ENCODE data around the gene PLEKHG4B. TPM values are rescaled to one million over a fixed set of nuclear protein-coding genes. Genes with fewer than 3 reads are reported as not detected.
"Not testable (repeated sequence)": the region's sequence is repeated elsewhere in the genome, so short reads cannot be mapped to it uniquely, and the experiment has no call there.

PLEKHG4B gene
- under 1 TPM in 1 of 6 donors, not detected in 5; 0.03 TPM for polyA plus RNA-seq (ENCODE audit: low read depth in 6 of 6)

GRCh38 chr5:91556-92263 is at the start of gene PLEKHG4B:
Gene PLEKHG4B (plus strand): TSS chr5:92168. CDS start chr5:92232, 64 bp downstream.
- peak within 1 kb of the TSS in 1 of 6 donors; percentile 38 for H3K27ac Mint-ChIP-seq
- peaks cover 19 to 61% (median 61%) of the 10 kb centered on the region in 3 donors for H3K27me3 Mint-ChIP-seq
- ATAC-seq (ENCODE audit: low read depth in 2 of 2): peak; percentile 48 to 88
- H3K36me3 Mint-ChIP-seq: peaks cover 0 to 8% of the 10 kb centered on the region in 2 donors
- H3K9me3 Mint-ChIP-seq: no peaks in the 10 kb centered on the region
- H3K4me1 Mint-ChIP-seq: peaks cover 5 to 12% (median 11%) of the 10 kb centered on the region in 3 donors
- H3K4me3 Mint-ChIP-seq: peak within 1 kb of the TSS; percentile 57 to 81 (median 74)
- DNase-seq: peak; percentile 15

DNA sequence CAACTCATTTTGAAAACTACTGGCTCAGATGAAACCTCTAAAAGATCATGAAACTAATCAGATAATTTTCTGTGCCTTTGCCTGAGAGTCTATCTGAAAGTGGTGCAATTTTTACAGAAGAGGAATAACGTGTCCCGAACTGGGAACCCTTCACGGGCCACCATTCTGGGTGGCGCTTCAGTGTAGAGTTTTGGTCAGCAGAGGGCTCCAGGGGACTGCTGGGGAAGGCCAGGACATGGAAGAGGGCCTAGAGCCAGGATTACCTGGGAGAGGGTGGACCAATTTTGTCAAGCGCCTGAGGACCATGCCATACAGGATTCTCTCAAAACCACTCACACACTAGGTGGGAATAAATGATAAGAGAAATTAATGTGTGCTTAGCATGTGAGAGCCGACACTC is 49.7 kb upstream of the PLEKHG4B start:
- Mint-ChIP-seq H3K27ac (no peak overlapping the region), H3K27me3 (peaks cover 36 to 62% (median 46%) of the 10 kb centered on the region in 3 donors), H3K9me3 (no peaks in the 10 kb centered on the region), H3K36me3 (no peaks in the 10 kb centered on the region), H3K4me1 (no peaks in the 10 kb centered on the region), H3K4me3 (no peak overlapping the region)
- no peak for ATAC-seq (ENCODE audit: low read depth in 2 of 2)
- no peak for DNase-seq

DNA sequence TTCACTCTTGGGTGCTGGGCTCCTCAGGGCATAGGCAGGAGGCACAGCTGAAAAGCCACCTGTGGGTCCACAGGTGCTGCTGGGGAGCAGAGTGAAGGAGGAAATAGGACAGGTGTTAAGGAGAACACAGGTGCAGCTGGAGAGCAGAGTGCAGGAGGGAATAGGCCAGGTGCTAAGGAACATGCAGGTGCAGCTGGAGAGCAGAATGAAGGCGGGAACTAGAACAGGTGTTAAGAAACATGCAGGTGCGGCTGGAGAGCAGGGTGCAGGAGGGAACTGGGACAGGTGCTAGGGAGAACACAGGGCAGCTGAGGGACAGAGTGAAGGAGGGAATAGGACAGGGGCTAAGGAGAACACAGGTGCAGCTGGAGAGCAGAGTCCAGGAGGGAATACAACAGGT is 43.8 kb upstream of the PLEKHG4B start:
- Mint-ChIP-seq H3K27me3 (peaks cover 24 to 65% (median 54%) of the 10 kb centered on the region in 3 donors), H3K27ac (no peak overlapping the region), H3K36me3 (peaks cover 0 to 13% of the 10 kb centered on the region in 2 donors), H3K9me3 (peaks cover 1 to 11% (median 4%) of the 10 kb centered on the region in 7 donors), H3K4me1 (peaks cover 0 to 6% (median 0%) of the 10 kb centered on the region in 3 donors), H3K4me3 (peak overlapping the region in 1 of 8 donors; percentile 32)
- DNase-seq: no peak
- ATAC-seq (ENCODE audit: low read depth in 2 of 2): no peak

DNA sequence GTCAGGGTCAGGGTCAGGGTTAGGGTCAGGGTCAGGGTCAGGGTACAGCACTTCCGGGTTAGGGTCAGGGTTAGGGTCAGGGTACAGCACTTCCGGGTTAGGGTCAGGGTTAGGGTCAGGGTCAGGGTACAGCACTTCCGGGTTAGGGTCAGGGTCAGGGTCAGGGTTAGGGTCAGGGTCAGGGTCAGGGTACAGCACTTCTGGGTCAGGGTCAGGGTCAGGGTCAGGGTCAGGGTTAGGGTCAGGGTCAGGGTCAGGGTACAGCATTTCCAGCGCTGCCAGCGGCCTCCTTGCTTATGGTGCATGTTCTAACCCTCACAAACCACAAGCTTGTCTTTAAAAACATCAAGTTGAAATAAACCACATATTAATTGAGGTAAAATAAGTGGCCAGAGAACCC is 42.4 kb upstream of the PLEKHG4B start:
- peaks cover 24 to 72% (median 62%) of the 10 kb centered on the region in 3 donors for H3K27me3 Mint-ChIP-seq
- DNase-seq; ATAC-seq (ENCODE audit: low read depth in 2 of 2); H3K27ac Mint-ChIP-seq; H3K4me1 Mint-ChIP-seq; H3K4me3 Mint-ChIP-seq: not testable (repeated sequence)
- peaks cover 1 to 11% (median 4%) of the 10 kb centered on the region in 7 donors for H3K9me3 Mint-ChIP-seq
- H3K36me3 Mint-ChIP-seq: peaks cover 0 to 13% of the 10 kb centered on the region in 2 donors

GRCh38 chr5:49953-50544 is 41.9 kb upstream of the PLEKHG4B start:
- Mint-ChIP-seq H3K4me1 (peaks cover 0 to 8% (median 4%) of the 10 kb centered on the region in 3 donors), H3K36me3 (peaks cover 0 to 14% of the 10 kb centered on the region in 2 donors), H3K9me3 (peaks cover 1 to 11% (median 4%) of the 10 kb centered on the region in 7 donors), H3K4me3 (no peak overlapping the region), H3K27ac (no peak overlapping the region), H3K27me3 (peaks cover 22 to 76% (median 65%) of the 10 kb centered on the region in 3 donors)
- ATAC-seq (ENCODE audit: low read depth in 2 of 2): no peak
- no peak for DNase-seq

DNA sequence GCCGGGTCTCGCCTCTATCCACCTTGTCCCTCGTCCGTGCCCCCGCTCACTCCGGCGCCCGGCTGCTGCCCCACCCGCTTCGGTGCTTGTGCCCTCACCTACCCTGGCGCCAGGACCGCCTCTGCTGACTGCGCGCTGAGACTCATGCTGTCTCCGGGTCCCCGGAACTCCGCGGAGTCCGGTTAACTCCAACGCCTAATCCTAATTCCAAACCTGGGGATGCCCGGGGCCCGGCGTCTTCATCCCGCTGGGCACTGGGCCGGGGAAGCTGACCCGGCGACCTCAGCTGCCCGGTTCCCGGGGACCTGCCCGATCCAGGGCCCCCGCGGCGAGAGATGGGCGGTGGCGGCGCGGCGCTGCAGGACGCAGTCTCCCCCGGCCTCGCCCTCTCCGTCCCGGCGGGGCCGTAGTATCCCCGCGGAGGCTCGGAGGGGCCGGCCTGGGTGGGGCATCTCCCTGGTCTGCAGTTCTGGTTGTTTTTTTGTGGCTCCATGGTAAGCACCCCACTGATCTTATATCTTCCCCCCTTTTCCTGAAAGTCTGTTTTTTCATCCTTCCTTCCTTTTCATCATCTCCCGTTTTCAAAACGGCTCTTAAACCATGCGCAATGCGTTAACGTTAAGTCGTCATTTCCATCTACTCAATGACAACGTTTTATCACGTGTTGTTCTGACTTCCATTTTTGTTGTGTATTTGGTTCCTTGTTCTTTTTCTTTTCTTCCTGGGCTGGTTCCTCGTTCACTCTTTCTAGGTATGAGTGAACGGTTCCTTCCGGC is 41.1 kb upstream of the PLEKHG4B start:
- H3K36me3 Mint-ChIP-seq: peaks cover 0 to 20% of the 10 kb centered on the region in 2 donors
- ATAC-seq (ENCODE audit: low read depth in 2 of 2) (no peak), DNase-seq (no peak)
- peaks cover 1 to 11% (median 4%) of the 10 kb centered on the region in 7 donors for H3K9me3 Mint-ChIP-seq
- H3K4me3 Mint-ChIP-seq: no peak overlapping the region
- H3K4me1 Mint-ChIP-seq: peaks cover 0 to 8% (median 4%) of the 10 kb centered on the region in 3 donors
- no peak overlapping the region for H3K27ac Mint-ChIP-seq
- H3K27me3 Mint-ChIP-seq: peaks cover 19 to 76% (median 65%) of the 10 kb centered on the region in 3 donors

DNA sequence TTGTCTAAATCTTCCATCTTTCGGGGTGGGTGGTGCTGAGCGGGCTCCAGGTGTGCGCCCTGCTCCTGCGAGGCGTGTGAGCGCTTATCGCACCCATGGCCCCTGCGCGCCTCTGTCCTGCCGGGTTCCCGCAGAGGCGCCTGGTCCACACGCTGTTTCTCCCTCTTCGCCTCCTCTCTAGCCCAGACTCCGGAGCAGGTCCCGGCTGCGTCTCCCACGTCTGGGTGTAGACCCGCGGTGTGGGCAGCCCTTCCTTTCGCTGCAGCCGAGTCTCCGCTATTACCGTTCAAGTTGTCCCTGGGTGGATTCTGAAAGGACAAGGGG is 40.5 kb upstream of the PLEKHG4B start:
- Mint-ChIP-seq H3K27me3 (peaks cover 18 to 75% (median 67%) of the 10 kb centered on the region in 3 donors), H3K36me3 (peaks cover 0 to 20% of the 10 kb centered on the region in 2 donors), H3K9me3 (peaks cover 1 to 11% (median 6%) of the 10 kb centered on the region in 7 donors), H3K4me3 (no peak overlapping the region), H3K27ac (no peak overlapping the region), H3K4me1 (peaks cover 0 to 8% (median 4%) of the 10 kb centered on the region in 3 donors)
- DNase-seq (no peak), ATAC-seq (ENCODE audit: low read depth in 2 of 2) (no peak)

GRCh38 chr5:53381-54174 is 38.4 kb upstream of the PLEKHG4B start:
- H3K4me1 Mint-ChIP-seq: peaks cover 0 to 8% (median 4%) of the 10 kb centered on the region in 3 donors
- H3K27ac Mint-ChIP-seq: no peak overlapping the region
- H3K4me3 Mint-ChIP-seq: peak overlapping the region in 5 of 8 donors; percentile 37 to 64 (median 63)
- ATAC-seq (ENCODE audit: low read depth in 2 of 2): peak; percentile 42 to 53
- no peak for DNase-seq
- H3K27me3 Mint-ChIP-seq: peaks cover 17 to 74% (median 64%) of the 10 kb centered on the region in 3 donors
- peaks cover 1 to 15% (median 6%) of the 10 kb centered on the region in 7 donors for H3K9me3 Mint-ChIP-seq
- peaks cover 0 to 20% of the 10 kb centered on the region in 2 donors for H3K36me3 Mint-ChIP-seq

GRCh38 chr5:54175-54730 is 37.7 kb upstream of the PLEKHG4B start:
- H3K4me3 Mint-ChIP-seq: peak overlapping the region in 7 of 8 donors; percentile 26 to 64 (median 56)
- no peak for DNase-seq

DNA sequence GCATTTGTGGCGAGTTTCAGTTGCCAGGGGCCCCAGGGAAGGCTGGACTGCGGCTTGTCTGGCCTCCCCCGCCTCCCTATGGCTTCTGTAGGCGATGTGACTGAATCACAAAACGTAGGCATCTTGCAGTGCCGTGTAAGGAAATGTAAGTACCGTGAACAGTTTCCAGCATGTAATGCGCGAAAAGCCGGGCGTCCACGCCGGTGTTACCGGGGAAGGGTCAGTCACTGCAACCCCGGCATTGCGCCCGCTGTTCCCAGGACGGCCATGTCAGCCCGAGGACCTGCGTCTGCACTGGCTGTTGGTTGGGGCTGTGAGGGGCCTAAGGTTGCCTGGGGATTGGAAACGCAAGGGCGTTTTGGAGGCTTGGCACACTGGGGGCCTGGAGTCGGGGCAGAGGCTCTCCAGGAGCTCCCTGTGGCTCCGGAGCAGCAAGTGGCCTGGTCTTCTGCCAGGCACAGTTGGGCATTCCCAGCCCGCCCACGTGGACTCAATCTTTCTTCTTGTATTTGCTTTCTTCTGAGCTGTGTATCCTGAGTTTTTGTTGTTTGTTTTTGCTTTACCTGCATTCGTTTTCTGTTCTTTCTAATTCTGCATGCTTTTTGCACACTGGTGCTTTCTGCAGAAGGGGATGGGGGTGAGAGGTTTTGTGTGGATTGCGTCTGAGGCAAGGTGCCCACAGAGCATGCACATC is 36.9 kb upstream of the PLEKHG4B start:
- Mint-ChIP-seq H3K36me3 (peaks cover 0 to 20% of the 10 kb centered on the region in 2 donors), H3K4me3 (peak overlapping the region in 6 of 8 donors; percentile 11 to 64 (median 46)), H3K27ac (no peak overlapping the region), H3K27me3 (peaks cover 17 to 68% (median 57%) of the 10 kb centered on the region in 3 donors), H3K4me1 (peaks cover 0 to 8% (median 4%) of the 10 kb centered on the region in 3 donors), H3K9me3 (peaks cover 1 to 23% (median 10%) of the 10 kb centered on the region in 7 donors)
- no peak for DNase-seq
- no peak for ATAC-seq (ENCODE audit: low read depth in 2 of 2)

More at GRCh38 chr5:54175-54730, 37.7 kb upstream of the PLEKHG4B start:
- no peak for ATAC-seq (ENCODE audit: low read depth in 2 of 2)
- no peak overlapping the region for H3K27ac Mint-ChIP-seq
- H3K9me3 Mint-ChIP-seq: peaks cover 1 to 16% (median 6%) of the 10 kb centered on the region in 7 donors
- peaks cover 0 to 8% (median 4%) of the 10 kb centered on the region in 3 donors for H3K4me1 Mint-ChIP-seq
- peaks cover 17 to 71% (median 62%) of the 10 kb centered on the region in 3 donors for H3K27me3 Mint-ChIP-seq
- peaks cover 0 to 20% of the 10 kb centered on the region in 2 donors for H3K36me3 Mint-ChIP-seq

- peaks cover 2 to 24% (median 10%) of the 10 kb centered on the region in 7 donors for H3K9me3 Mint-ChIP-seq
- ATAC-seq (ENCODE audit: low read depth in 2 of 2) (no peak), DNase-seq (no peak)
- peaks cover 0 to 8% (median 4%) of the 10 kb centered on the region in 3 donors for H3K4me1 Mint-ChIP-seq
- peaks cover 24 to 51% (median 42%) of the 10 kb centered on the region in 3 donors for H3K27me3 Mint-ChIP-seq
- no peak overlapping the region for H3K27ac Mint-ChIP-seq
- no peak overlapping the region for H3K4me3 Mint-ChIP-seq
- peaks cover 0 to 10% of the 10 kb centered on the region in 2 donors for H3K36me3 Mint-ChIP-seq
These were observed 35.2 kb upstream of the PLEKHG4B start for GRCh38 chr5:56561-57290.
